ENCODE measurements around the gene ALAS1. TPM values are rescaled to one million over a fixed set of nuclear protein-coding genes. Genes with fewer than 3 reads are reported as not detected.

ALAS1 gene
- total and polyA plus RNA-seq, 2 of the 13 experiments (the other 11 are each of a cell fraction or from before 2014, with no cell fraction given) = 36.0 to 43.2 TPM

- intact Hi-C loops (cut with micrococcal nuclease; ENCODE audit: unreplicated experiment) (no loop called here), in situ Hi-C loops (cut with HindIII; ENCODE audit: extremely low pct_ligation_motif_present, low pct_unique_long_range_greater_than_20kb) (no loop called here)
- no TSS peak for BruUV-seq (replicated peaks)
- Histone ChIP-seq H3K9ac (ENCODE audit: insufficient read depth, low read depth, low read length) (no peak overlapping the region), H3K36me3 (replicated peaks in 1 of 2; ENCODE audit: control insufficient read depth in 1 of 2, insufficient read depth in 2 of 2, low read length in 2 of 2) (peaks cover 21 to 50% of the 10 kb centered on the region in 2 experiments), H4K20me1 (ENCODE audit: insufficient read depth, low read length) (peaks cover 14% of the 10 kb centered on the region), H3K27ac (ENCODE audit: extremely low read length, insufficient read depth, low read length) (no peak overlapping the region), H3K27me3 (ENCODE audit: control insufficient read depth in 1 of 2, insufficient read depth in 2 of 2, low read length in 2 of 2) (no peaks in the 10 kb centered on the region), H3K4me1 (ENCODE audit: insufficient read depth, low read length) (peaks cover 15% of the 10 kb centered on the region), H3K4me2 (ENCODE audit: low read depth, low read length) (no peak overlapping the region), H3K9me3 (ENCODE audit: low read length) (no peaks in the 10 kb centered on the region), H2AFZ (ENCODE audit: low read length) (no peak overlapping the region), H3K79me2 (ENCODE audit: insufficient read depth, low read length) (peaks cover 5% of the 10 kb centered on the region), H3K4me3 (replicated peaks in 1 of 3; ENCODE audit: insufficient read depth in 1 of 3, low read depth in 2 of 3, low read length in 3 of 3) (no peak overlapping the region)
- ATAC-seq (no peak), FAIRE-seq (no peak), DNase-seq (ENCODE audit: low spot score) (no peak)
- WGBS (ENCODE audit: low lambda C conversion rate) = 93% methylated on average over 6 of the region's 16 CpGs
- CTCF ChIA-PET (ENCODE audit: low intra/inter-chr PET ratio, low total read pairs) = interaction anchor here (1.1 kb wide), 2 partner anchors 108 to 154 kb away, joined by 3 to 10 read pairs; no protein-coding TSS in a partner anchor
- TF ChIP-seq ZNF34 (CRISPR knock-in tag; IDR thresholded peaks at IDR 0.05; ENCODE audit: borderline replicate concordance) (no peak), HIVEP1 (CRISPR knock-in tag; IDR thresholded peaks at IDR 0.05) (0 out of 2 replicates have a peak, but pooled peaks have one; percentile 3), NFIB (CRISPR knock-in tag; IDR thresholded peaks at IDR 0.05; ENCODE audit: borderline replicate concordance) (0 out of 2 replicates have a peak, but pooled peaks have one; percentile 14)
- POLR2A ChIA-PET = interaction anchor here (0.5 to 2.2 kb wide), 3 partner anchors 47 to 223 kb away, joined by 3 to 7 read pairs (median 7); partner anchors contain the start of gene WDR82
Measured at GRCh38 chr3:52230889-52231499, 33.0 kb downstream of the ALAS1 start.

- Histone ChIP-seq H3K9me3 (ENCODE audit: low read length) (no peaks in the 10 kb centered on the region), H3K4me3 (replicated peaks in 1 of 3; ENCODE audit: insufficient read depth in 1 of 3, low read depth in 2 of 3, low read length in 3 of 3) (no peak overlapping the region), H3K9ac (ENCODE audit: insufficient read depth, low read depth, low read length) (no peak overlapping the region), H3K36me3 (replicated peaks in 1 of 2; ENCODE audit: control insufficient read depth in 1 of 2, insufficient read depth in 2 of 2, low read length in 2 of 2) (peaks cover 21 to 50% of the 10 kb centered on the region in 2 experiments), H3K4me2 (ENCODE audit: low read depth, low read length) (no peak overlapping the region), H3K27ac (ENCODE audit: extremely low read length, insufficient read depth, low read length) (no peak overlapping the region), H3K79me2 (ENCODE audit: insufficient read depth, low read length) (peaks cover 11% of the 10 kb centered on the region), H3K27me3 (ENCODE audit: control insufficient read depth in 1 of 2, insufficient read depth in 2 of 2, low read length in 2 of 2) (no peaks in the 10 kb centered on the region), H2AFZ (ENCODE audit: low read length) (no peak overlapping the region), H4K20me1 (ENCODE audit: insufficient read depth, low read length) (peaks cover 17% of the 10 kb centered on the region), H3K4me1 (ENCODE audit: insufficient read depth, low read length) (peaks cover 15% of the 10 kb centered on the region)
- in situ Hi-C loops (cut with HindIII; ENCODE audit: extremely low pct_ligation_motif_present, low pct_unique_long_range_greater_than_20kb) = no loop called here
- whole genome bisulfite sequencing (ENCODE audit: low lambda C conversion rate) = 92% methylated on average over 13 of the region's 34 CpGs
- FAIRE-seq (no peak), DNase-seq (ENCODE audit: low spot score) (no peak), ATAC-seq (peak; percentile 65)
- CTCF ChIA-PET (ENCODE audit: low intra/inter-chr PET ratio, low total read pairs) = interaction anchor here (1.1 kb wide), 3 partner anchors 34 to 153 kb away, joined by 3 to 10 read pairs (median 3); no protein-coding TSS in a partner anchor
- no TSS peak for BruUV-seq (replicated peaks)
- intact Hi-C loops (cut with micrococcal nuclease; ENCODE audit: unreplicated experiment) = no loop called here
- POLR2A ChIA-PET = interaction anchor here (1.1 to 2.2 kb wide), 2 partner anchors 46 to 58 kb away, joined by 7 read pairs; partner anchors contain the start of gene WDR82
- TF ChIP-seq NR2F6 (IDR thresholded peaks at IDR 0.05) (no peak), NR2F6 (CRISPR knock-in tag; IDR thresholded peaks at IDR 0.05) (0 out of 2 replicates have a peak, but pooled peaks have one; percentile 37), PITX1 (CRISPR knock-in tag; IDR thresholded peaks at IDR 0.05) (0 out of 2 replicates have a peak, but pooled peaks have one; percentile 23), BRF2 (CRISPR knock-in tag; IDR thresholded peaks at IDR 0.05) (no peak), ZNF589 (CRISPR knock-in tag; conservative IDR thresholded peaks at IDR 0.05) (no peak), GATA4 (IDR thresholded peaks at IDR 0.05; ENCODE audit: borderline replicate concordance, low read depth) (no peak), ZBTB46 (CRISPR knock-in tag; IDR thresholded peaks at IDR 0.05; ENCODE audit: borderline replicate concordance) (no peak), ATF1 (CRISPR knock-in tag; IDR thresholded peaks at IDR 0.05) (no peak), SETDB1 (CRISPR knock-in tag; IDR thresholded peaks at IDR 0.05; ENCODE audit: borderline replicate concordance) (no peak)
Measured at GRCh38 chr3:52231502-52232278, 33.7 kb downstream of the ALAS1 start.

Measured in HepG2 (cell line).